Measurements from ENCODE around the gene ARFIP2.

DNA sequence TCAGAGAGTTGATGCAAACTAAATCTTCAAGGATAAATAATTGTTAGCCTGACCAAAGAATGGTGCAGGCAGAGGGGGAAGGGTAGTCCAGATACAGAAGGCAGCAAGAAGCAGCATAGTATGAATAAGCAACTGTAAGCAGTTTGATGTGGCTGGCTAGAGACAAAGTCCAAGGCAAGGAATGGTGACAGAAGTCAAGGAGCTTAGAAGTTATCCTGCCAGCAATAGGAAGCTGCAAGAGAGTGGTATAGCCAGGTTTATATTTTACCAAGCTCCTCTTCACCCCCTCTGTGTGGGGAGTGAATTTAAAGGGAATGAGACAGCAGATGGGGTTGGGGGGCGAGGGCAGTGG, 22.1 kb downstream of the ARFIP2 start:
- TF ChIP-seq, protein P1, sequence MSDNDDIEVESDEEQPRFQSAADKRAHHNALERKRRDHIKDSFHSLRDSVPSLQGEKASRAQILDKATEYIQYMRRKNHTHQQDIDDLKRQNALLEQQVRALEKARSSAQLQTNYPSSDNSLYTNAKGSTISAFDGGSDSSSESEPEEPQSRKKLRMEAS (IDR thresholded peaks at IDR 0.05) = no peak
- TF ChIP-seq TCF12 (IDR thresholded peaks at IDR 0.05; ENCODE audit: low read depth, low read length) (no peak), POLR2A (IDR thresholded peaks at IDR 0.05; ENCODE audit: control extremely low read depth in 1 of 2, low read depth in 2 of 2, low read length in 2 of 2) (no peak), MAFK (IDR thresholded peaks at IDR 0.05; ENCODE audit: low read depth, low read length) (no peak), EZH2 (IDR thresholded peaks at IDR 0.05; ENCODE audit: low read depth, low read length, severe bottlenecking) (no peak), RNF2 (IDR thresholded peaks at IDR 0.05; ENCODE audit: borderline replicate concordance, low read depth, low read length, missing control alignments, poor library complexity, severe bottlenecking) (no peak)
- TF ChIP-seq, protein P2, sequence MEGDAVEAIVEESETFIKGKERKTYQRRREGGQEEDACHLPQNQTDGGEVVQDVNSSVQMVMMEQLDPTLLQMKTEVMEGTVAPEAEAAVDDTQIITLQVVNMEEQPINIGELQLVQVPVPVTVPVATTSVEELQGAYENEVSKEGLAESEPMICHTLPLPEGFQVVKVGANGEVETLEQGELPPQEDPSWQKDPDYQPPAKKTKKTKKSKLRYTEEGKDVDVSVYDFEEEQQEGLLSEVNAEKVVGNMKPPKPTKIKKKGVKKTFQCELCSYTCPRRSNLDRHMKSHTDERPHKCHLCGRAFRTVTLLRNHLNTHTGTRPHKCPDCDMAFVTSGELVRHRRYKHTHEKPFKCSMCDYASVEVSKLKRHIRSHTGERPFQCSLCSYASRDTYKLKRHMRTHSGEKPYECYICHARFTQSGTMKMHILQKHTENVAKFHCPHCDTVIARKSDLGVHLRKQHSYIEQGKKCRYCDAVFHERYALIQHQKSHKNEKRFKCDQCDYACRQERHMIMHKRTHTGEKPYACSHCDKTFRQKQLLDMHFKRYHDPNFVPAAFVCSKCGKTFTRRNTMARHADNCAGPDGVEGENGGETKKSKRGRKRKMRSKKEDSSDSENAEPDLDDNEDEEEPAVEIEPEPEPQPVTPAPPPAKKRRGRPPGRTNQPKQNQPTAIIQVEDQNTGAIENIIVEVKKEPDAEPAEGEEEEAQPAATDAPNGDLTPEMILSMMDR (IDR thresholded peaks at IDR 0.05; ENCODE audit: control extremely low read depth in 1 of 3, insufficient read depth in 1 of 3, low read depth in 1 of 3, low read length in 3 of 3) = no peak
- TF ChIP-seq, protein P3, sequence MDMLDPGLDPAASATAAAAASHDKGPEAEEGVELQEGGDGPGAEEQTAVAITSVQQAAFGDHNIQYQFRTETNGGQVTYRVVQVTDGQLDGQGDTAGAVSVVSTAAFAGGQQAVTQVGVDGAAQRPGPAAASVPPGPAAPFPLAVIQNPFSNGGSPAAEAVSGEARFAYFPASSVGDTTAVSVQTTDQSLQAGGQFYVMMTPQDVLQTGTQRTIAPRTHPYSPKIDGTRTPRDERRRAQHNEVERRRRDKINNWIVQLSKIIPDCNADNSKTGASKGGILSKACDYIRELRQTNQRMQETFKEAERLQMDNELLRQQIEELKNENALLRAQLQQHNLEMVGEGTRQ (IDR thresholded peaks at IDR 0.05; ENCODE audit: low read length) = no peak
- TF ChIP-seq, protein P4, sequence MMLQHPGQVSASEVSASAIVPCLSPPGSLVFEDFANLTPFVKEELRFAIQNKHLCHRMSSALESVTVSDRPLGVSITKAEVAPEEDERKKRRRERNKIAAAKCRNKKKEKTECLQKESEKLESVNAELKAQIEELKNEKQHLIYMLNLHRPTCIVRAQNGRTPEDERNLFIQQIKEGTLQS (IDR thresholded peaks at IDR 0.05; ENCODE audit: insufficient read depth, low read depth, low read length) = no peak
